Fibroblast of skin of back (primary cell): ENCODE results near the gene PPID.
A peak's percentile ranks its signal among the peaks of the same experiment; 100 is the strongest.
"Not testable (repeated sequence)": the region's sequence is repeated elsewhere in the genome, so short reads cannot be mapped to it uniquely, and the experiment has no call there.

Source experiments
- DNase-seq: peaks from one replicate; pipeline ENCODE4 v3.0.0-alpha.2; 2013

Gene PPID

GRCh38 chr4:158729716-158730559 lies 6.7 kb upstream of the PPID start:
- peak; percentile 67 for DNase-seq

- DNase-seq: no peak
Observed at GRCh38 chr4:158728236-158728635, 5.0 kb upstream of the PPID start.

- DNase-seq: no peak
Observed at GRCh38 chr4:158726633-158727032, 3.4 kb upstream of the PPID start.

- DNase-seq: no peak
Observed at GRCh38 chr4:158724637-158725036, 1.4 kb upstream of the PPID start.

GRCh38 chr4:158722291-158722916 lies 792 bp downstream of the PPID start:
- DNase-seq: peak; percentile 34

- DNase-seq: no peak
Observed at GRCh38 chr4:158721680-158722079, 1.5 kb downstream of the PPID start.

GRCh38 chr4:158715802-158716201 lies 7.4 kb downstream of the PPID start:
- DNase-seq: no peak

- no peak for DNase-seq
Observed at GRCh38 chr4:158714937-158715336, 8.3 kb downstream of the PPID start.

- DNase-seq: not testable (repeated sequence)
Observed at GRCh38 chr4:158712622-158713021, 10.6 kb downstream of the PPID start.

GRCh38 chr4:158710814-158711213 lies 12.4 kb downstream of the PPID start:
- DNase-seq: peak; percentile 12

GRCh38 chr4:158704274-158704673 lies 18.9 kb downstream of the PPID start:
- no peak for DNase-seq

- no peak for DNase-seq
Observed at GRCh38 chr4:158688813-158689212, 34.4 kb downstream of the PPID start.

GRCh38 chr4:158682066-158682465 lies 41.1 kb downstream of the PPID start:
- DNase-seq: no peak

- no peak for DNase-seq
Observed at GRCh38 chr4:158681629-158682028, 41.6 kb downstream of the PPID start.

GRCh38 chr4:158678767-158679166 lies 44.4 kb downstream of the PPID start:
- no peak for DNase-seq

- no peak for DNase-seq
Observed at GRCh38 chr4:158676076-158676475, 47.1 kb downstream of the PPID start.

GRCh38 chr4:158673633-158674032 lies 49.6 kb downstream of the PPID start:
- no peak for DNase-seq

GRCh38 chr4:158671915-158672806 lies 51.0 kb downstream of the PPID start, which contains the start of gene ETFDH:
Gene ETFDH (plus strand): TSS chr4:158672296. CDS start chr4:158672457, 161 bp downstream.
- peak; percentile 100 for DNase-seq

- DNase-seq: no peak
Observed at GRCh38 chr4:158671665-158671914, 51.6 kb downstream of the PPID start, which contains the start of gene C4orf46. Gene C4orf46 (minus strand): TSS chr4:158671887. CDS start chr4:158671801, 86 bp downstream.

GRCh38 chr4:158670975-158671664 lies 52.1 kb downstream of the PPID start:
- DNase-seq: peak; percentile 79

GRCh38 chr4:158669310-158669709 lies 53.9 kb downstream of the PPID start:
- DNase-seq: no peak

GRCh38 chr4:158667651-158668198 lies 55.5 kb downstream of the PPID start:
- peak; percentile 46 for DNase-seq
